ENCODE measurements around the gene SLC48A1. TPM values are rescaled to one million over a fixed set of nuclear protein-coding genes. Genes with fewer than 3 reads are reported as not detected.

Gene SLC48A1
- polyA plus RNA-seq, 1 of the 3 experiments (the other 2 are of a cell fraction): 7.3 TPM

DNA sequence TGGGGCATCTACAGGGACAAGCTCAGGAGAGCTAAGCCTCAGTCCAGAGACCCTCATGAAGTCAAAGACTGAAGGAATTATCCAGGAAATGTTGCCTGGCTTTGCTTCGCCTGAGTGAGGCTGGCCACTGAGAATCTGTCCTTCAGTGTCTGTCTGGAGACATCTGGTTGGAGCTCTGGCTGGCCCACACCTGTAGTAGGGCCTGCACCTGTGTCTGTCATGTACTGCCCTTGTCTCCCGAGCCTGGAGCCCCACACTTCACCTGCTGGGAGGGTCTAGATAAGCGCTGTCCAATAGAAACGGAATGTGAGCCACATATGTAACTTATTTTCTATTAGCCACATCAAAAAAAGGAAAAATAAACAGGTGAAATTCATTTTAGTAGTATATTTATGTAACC is 56.5 kb downstream of the SLC48A1 start (continued):
- no peak for TF ChIP-seq FOXJ3 (CRISPR knock-in tag; IDR thresholded peaks at IDR 0.05)
- no peak for TF ChIP-seq RXRA (IDR thresholded peaks at IDR 0.05; ENCODE audit: borderline replicate concordance, low read depth)
- no peak for TF ChIP-seq PBX3 (IDR thresholded peaks at IDR 0.05)

Other genes starting within 250 kb of the SLC48A1 start
- 6.7 and 9.3 TPM in 2 replicates for gene RPAP3, start 67.2 kb upstream of the SLC48A1 start, polyA plus RNA-seq (2012; rRNA removed)
- gene ENDOU, start 47.7 kb upstream of the SLC48A1 start, polyA plus RNA-seq (2012; rRNA removed): not detected in 2 replicates
- 0.90 and 0.93 TPM in 2 replicates for gene RAPGEF3, start 14.4 kb upstream of the SLC48A1 start, polyA plus RNA-seq (2012; rRNA removed)
- gene HDAC7, start 46.7 kb downstream of the SLC48A1 start, polyA plus RNA-seq (2012; rRNA removed): 32.7 and 51.0 TPM in 2 replicates
- gene VDR, start 131.8 kb downstream of the SLC48A1 start, polyA plus RNA-seq (2012; rRNA removed): 0.29 and 0.33 TPM in 2 replicates
- 133 and 173 TPM in 2 replicates for gene TMEM106C, start 190.4 kb downstream of the SLC48A1 start, polyA plus RNA-seq (2012; rRNA removed)
- gene COL2A1, start 231.2 kb downstream of the SLC48A1 start, polyA plus RNA-seq (2012; rRNA removed): 0.02 TPM in 1 of 2 replicates, not detected in the other

Measured in SK-N-SH (cell line).